GM21576 (cell line): ENCODE results near the gene PPP2R5B.
"Not testable (repeated sequence)": the region's sequence is repeated elsewhere in the genome, so short reads cannot be mapped to it uniquely, and the experiment has no call there.

Source experiments
- ATAC-seq: cut with Tn5 transposase; IDR thresholded peaks from one replicate; pipeline ENCODE4 v1.9.1; 2021; ENCODE audit warnings: mild to moderate bottlenecking, moderate library complexity; ENCODE audit not compliant: unreplicated experiment

Gene PPP2R5B

DNA sequence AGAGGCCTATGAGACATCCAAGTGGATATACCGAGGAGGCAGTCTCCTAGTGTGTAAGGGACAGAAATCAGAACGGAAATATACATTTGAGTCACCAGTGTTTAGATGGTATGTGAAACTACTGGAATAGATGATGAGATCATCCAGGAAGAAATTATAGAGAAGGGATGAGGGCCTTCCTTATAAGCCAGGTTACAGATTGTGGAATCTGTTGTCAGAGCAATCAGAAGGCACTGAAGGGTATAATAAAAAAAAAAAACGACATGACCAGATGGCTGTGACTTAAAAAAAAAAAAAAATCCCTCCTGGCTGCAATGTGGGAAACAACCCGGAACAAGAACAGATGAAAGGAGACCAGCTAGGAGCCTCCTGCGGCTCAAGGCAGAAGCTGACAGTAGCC, 44.7 kb downstream of the PPP2R5B start:
- ATAC-seq: no peak

DNA sequence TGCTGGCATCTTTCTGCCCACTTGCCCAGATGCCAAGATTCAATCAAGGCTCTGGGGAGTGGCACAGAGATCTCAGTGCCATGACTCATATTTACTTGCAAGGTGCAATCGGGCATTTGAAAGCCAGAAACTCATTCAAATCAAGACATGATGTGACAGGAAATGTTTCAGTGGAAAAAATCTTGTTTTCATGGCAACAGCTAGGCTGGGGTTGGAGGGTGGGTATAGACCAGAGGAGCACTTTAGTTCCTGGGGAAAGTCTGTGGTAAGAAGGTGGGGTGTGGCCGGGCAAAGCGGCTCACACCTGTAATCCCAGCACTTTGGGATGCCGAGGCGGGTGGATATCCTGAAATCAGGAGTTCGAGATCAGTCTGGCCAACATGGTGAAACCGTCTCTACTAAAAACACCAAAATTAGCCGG, 46.3 kb downstream of the PPP2R5B start:
- no peak for ATAC-seq

DNA sequence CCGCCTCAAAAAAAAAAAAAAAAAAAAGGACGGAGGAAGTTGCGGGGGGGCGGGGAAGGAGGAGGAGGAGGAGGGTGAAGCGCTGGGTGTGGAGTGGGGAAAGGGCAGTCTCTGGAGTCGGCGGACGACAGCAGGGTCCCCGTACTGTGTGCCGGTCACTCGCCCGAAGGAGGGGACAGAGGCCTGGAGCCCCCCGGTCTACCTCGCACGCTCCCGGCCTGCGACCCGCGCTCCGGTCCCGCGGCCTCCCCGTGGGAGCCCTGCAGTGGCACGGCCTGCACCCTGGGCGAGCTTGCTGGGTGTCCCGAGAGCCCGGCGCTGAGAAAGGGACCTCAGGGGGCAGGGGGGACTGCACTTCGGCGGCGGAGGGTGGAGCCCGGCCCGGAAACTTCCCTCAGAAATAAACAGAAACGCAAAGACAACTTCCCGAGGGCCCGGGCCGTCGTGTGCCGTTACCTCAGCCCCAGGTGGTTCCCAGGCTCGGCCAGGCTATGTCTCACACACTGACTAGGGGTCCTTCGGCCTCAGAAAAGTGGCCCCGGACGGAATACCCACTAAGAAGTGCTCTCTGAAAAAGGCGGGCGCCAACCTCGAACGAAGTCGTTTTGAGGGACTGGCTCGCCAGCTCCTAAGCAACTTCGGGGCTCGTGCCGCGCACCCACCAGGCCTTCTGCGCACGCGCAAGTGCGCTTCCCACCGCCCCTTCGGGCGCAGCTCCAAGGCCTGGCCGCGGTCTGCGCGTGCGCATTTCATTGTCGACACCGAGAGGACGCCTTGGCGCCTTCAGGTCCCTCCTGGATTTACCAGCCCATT, 47.1 kb downstream of the PPP2R5B start, which contains the start of gene MAJIN:
Gene MAJIN (minus strand): TSS at position 688 of the 813 bp plus-strand sequence. CDS start 12,703 bp downstream, outside the sequence.
- ATAC-seq: no peak

DNA sequence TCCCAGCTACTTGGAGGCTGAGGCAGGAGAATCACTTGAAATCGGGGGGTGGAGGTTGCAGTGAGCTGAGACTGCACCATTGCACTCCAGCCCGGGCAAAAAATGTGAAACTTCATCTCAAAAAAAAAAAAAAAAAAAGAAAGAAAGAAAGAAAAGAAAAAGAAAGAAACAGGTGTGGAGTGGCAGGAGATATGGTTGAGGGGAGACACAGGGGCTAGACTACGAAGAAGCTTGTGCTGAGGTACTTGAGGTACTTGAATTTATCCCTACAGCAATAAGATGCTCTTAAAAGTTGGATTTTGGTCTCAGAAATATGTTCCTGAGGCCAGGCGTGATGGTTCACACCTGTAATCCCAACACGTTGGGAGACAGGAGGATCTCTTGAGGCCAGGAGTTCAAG, 49.6 kb downstream of the PPP2R5B start:
- no peak for ATAC-seq

DNA sequence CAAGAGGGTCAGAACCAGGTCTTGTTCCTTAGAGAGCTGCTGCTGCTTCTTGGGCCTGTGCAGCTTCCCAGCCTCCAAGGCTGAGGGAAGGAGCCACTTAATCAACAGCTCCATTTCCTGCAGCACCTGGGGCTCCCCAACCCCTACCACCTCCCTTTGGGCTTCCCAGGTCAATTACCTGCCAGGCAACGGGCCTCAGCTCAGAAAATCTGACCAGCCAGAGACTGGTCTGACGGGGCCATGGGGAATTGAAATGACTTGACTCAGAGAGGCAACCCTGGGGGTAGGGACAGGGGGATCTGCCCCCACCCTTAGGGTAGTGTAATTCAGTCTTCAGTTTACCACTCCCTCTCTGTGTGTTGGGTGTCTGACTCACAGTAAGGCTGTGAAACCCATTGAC, 52.2 kb downstream of the PPP2R5B start:
- ATAC-seq: no peak

DNA sequence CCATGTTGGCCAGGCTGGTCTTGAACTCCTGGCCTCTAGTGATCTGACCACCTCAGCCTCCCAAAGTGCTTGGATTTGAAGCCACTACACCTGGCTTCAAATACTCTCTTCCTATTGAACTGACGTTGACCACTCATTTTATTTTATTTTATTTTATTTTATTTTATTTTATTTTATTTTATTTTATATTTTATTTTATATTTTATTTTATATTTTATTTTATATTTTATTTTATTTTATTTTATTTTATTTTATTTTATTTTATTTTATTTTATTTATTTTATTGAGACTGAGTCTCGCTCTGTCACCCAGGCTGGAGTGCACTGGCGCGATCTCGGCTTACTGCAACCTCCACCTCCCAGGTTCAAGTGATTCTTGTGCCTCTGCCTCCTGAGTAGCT, 58.9 kb downstream of the PPP2R5B start:
- ATAC-seq: not testable (repeated sequence)
